Measurements from ENCODE around the gene ITGA6. TPM values are rescaled to one million over a fixed set of nuclear protein-coding genes. Genes with fewer than 3 reads are reported as not detected.
A peak's percentile ranks its signal among the peaks of the same experiment; 100 is the strongest.

Gene ITGA6
- polyA plus RNA-seq, 1 experiment: 14.8 TPM

- CTCF ChIA-PET: interaction anchor here (1.1 kb wide), 1 partner anchor 39 kb away, joined by 3 read pairs; no protein-coding TSS in a partner anchor
- POLR2A ChIA-PET: no interaction called here
Observed at GRCh38 chr2:172513524-172513900, 86.1 kb downstream of the ITGA6 start.

GRCh38 chr2:172513935-172514586, 86.7 kb downstream of the ITGA6 start:
- TF ChIP-seq CTCF (IDR thresholded peaks at IDR 0.05; ENCODE audit: low read depth, low read length): no peak
- POLR2A ChIA-PET: no interaction called here
- H3K4me3 ChIP-seq (ENCODE audit: low read depth, low read length): no peak overlapping the region
- no peaks in the 10 kb centered on the region for H3K27me3 ChIP-seq (ENCODE audit: control insufficient read depth, insufficient read depth, low read length)
- no peak overlapping the region for H3K27ac ChIP-seq (ENCODE audit: low read depth, low read length)
- peaks cover 20% of the 10 kb centered on the region for H3K9me3 ChIP-seq (ENCODE audit: control insufficient read depth, insufficient read depth, low read length)
- DNase-seq (ENCODE audit: low read depth, low spot score): no peak
- CTCF ChIA-PET: no interaction called here

More at GRCh38 chr2:172513524-172513900, 86.1 kb downstream of the ITGA6 start:
- H3K27ac ChIP-seq (ENCODE audit: low read depth, low read length): no peak overlapping the region
- H3K9me3 ChIP-seq (ENCODE audit: control insufficient read depth, insufficient read depth, low read length): peaks cover 20% of the 10 kb centered on the region
- H3K4me3 ChIP-seq (ENCODE audit: low read depth, low read length): no peak overlapping the region
- H3K27me3 ChIP-seq (ENCODE audit: control insufficient read depth, insufficient read depth, low read length): no peaks in the 10 kb centered on the region
- no peak for DNase-seq (ENCODE audit: low read depth, low spot score)
- TF ChIP-seq CTCF (IDR thresholded peaks at IDR 0.05; ENCODE audit: low read depth, low read length): no peak

GRCh38 chr2:172516299-172516698, 88.9 kb downstream of the ITGA6 start:
- Histone ChIP-seq H3K9me3 (ENCODE audit: control insufficient read depth, insufficient read depth, low read length) (peaks cover 20% of the 10 kb centered on the region), H3K4me3 (ENCODE audit: low read depth, low read length) (no peak overlapping the region), H3K27me3 (ENCODE audit: control insufficient read depth, insufficient read depth, low read length) (no peaks in the 10 kb centered on the region), H3K27ac (ENCODE audit: low read depth, low read length) (no peak overlapping the region)
- TF ChIP-seq CTCF (IDR thresholded peaks at IDR 0.05; ENCODE audit: low read depth, low read length): no peak
- ChIA-PET POLR2A (no interaction called here), CTCF (no interaction called here)
- peak; percentile 55 for DNase-seq (ENCODE audit: low read depth, low spot score)

GRCh38 chr2:172518995-172519394, 91.6 kb downstream of the ITGA6 start:
- no peak for TF ChIP-seq CTCF (IDR thresholded peaks at IDR 0.05; ENCODE audit: low read depth, low read length)
- ChIA-PET POLR2A (no interaction called here), CTCF (no interaction called here)

GRCh38 chr2:172525601-172526000, 98.2 kb downstream of the ITGA6 start:
- TF ChIP-seq CTCF (IDR thresholded peaks at IDR 0.05; ENCODE audit: low read depth, low read length): no peak
- H3K27ac ChIP-seq (ENCODE audit: low read depth, low read length): no peak overlapping the region
- H3K27me3 ChIP-seq (ENCODE audit: control insufficient read depth, insufficient read depth, low read length): no peaks in the 10 kb centered on the region
- H3K4me3 ChIP-seq (ENCODE audit: low read depth, low read length): no peak overlapping the region
- peaks cover 9% of the 10 kb centered on the region; the same call in 1 of the 2 replicates for H3K9me3 ChIP-seq (ENCODE audit: control insufficient read depth, insufficient read depth, low read length)
- POLR2A ChIA-PET: no interaction called here
- CTCF ChIA-PET: no interaction called here
- no peak for DNase-seq (ENCODE audit: low read depth, low spot score)

More at GRCh38 chr2:172518995-172519394, 91.6 kb downstream of the ITGA6 start:
- Histone ChIP-seq H3K27ac (ENCODE audit: low read depth, low read length) (no peak overlapping the region), H3K27me3 (ENCODE audit: control insufficient read depth, insufficient read depth, low read length) (no peaks in the 10 kb centered on the region), H3K9me3 (ENCODE audit: control insufficient read depth, insufficient read depth, low read length) (peaks cover 5% of the 10 kb centered on the region), H3K4me3 (ENCODE audit: low read depth, low read length) (no peak overlapping the region)
- no peak for DNase-seq (ENCODE audit: low read depth, low spot score)

All from AG04450 (cell line).